GM21528 (cell line): ENCODE measurements around the gene PIK3C2G.
"Not testable (repeated sequence)": the region's sequence is repeated elsewhere in the genome, so short reads cannot be mapped to it uniquely, and the experiment has no call there.

Experiments
- ATAC-seq: cut with Tn5 transposase; IDR thresholded peaks from one replicate; pipeline ENCODE4 v1.9.1; 2021; ENCODE audit warnings: mild to moderate bottlenecking, moderate library complexity; ENCODE audit not compliant: unreplicated experiment, low FRiP score

Gene PIK3C2G

GRCh38 chr12:18693986-18694385 is 432.7 kb downstream of the PIK3C2G start:
- not testable (repeated sequence) for ATAC-seq

- ATAC-seq: no peak
Observed at GRCh38 chr12:18696971-18697602, 435.8 kb downstream of the PIK3C2G start.
